ENCODE measurements around the gene TLE3.
"Not testable (repeated sequence)": the region's sequence is repeated elsewhere in the genome, so short reads cannot be mapped to it uniquely, and the experiment has no call there.

The TLE3 gene

GRCh38 chr15:70137967-70138366 lies 40.2 kb upstream of the TLE3 start:
- no peak overlapping the region for H3K4me3 ChIP-seq (ENCODE audit: low read length)
- H3K27ac ChIP-seq (ENCODE audit: low read length), result no peak overlapping the region
- no peak overlapping the region for H3K9ac ChIP-seq (ENCODE audit: low read length)
- peaks cover 15% of the 10 kb centered on the region for H3K27me3 ChIP-seq (ENCODE audit: control insufficient read depth, insufficient read depth, low read length)
- H3K9me3 ChIP-seq (ENCODE audit: control insufficient read depth, low read depth, low read length), result no peaks in the 10 kb centered on the region
- peaks cover 35% of the 10 kb centered on the region for H3K4me1 ChIP-seq (ENCODE audit: control insufficient read depth, low read depth, low read length)
- H3K36me3 ChIP-seq (ENCODE audit: control insufficient read depth, low read depth, low read length), result no peaks in the 10 kb centered on the region

- Histone ChIP-seq H3K27me3 (ENCODE audit: control insufficient read depth, insufficient read depth, low read length) (peaks cover 15% of the 10 kb centered on the region), H3K4me1 (ENCODE audit: control insufficient read depth, low read depth, low read length) (peaks cover 29% of the 10 kb centered on the region)
- not testable (repeated sequence) for H3K4me3 ChIP-seq (ENCODE audit: low read length); H3K9me3 ChIP-seq (ENCODE audit: control insufficient read depth, low read depth, low read length); H3K36me3 ChIP-seq (ENCODE audit: control insufficient read depth, low read depth, low read length); H3K9ac ChIP-seq (ENCODE audit: low read length); H3K27ac ChIP-seq (ENCODE audit: low read length)
These were observed 39.3 kb upstream of the TLE3 start for GRCh38 chr15:70137021-70137420.

- Histone ChIP-seq H3K4me1 (ENCODE audit: control insufficient read depth, low read depth, low read length) (peaks cover 2% of the 10 kb centered on the region), H3K36me3 (ENCODE audit: control insufficient read depth, low read depth, low read length) (no peaks in the 10 kb centered on the region), H3K9me3 (ENCODE audit: control insufficient read depth, low read depth, low read length) (no peaks in the 10 kb centered on the region), H3K27ac (ENCODE audit: low read length) (no peak overlapping the region), H3K27me3 (ENCODE audit: control insufficient read depth, insufficient read depth, low read length) (peaks cover 7% of the 10 kb centered on the region), H3K4me3 (ENCODE audit: low read length) (no peak overlapping the region), H3K9ac (ENCODE audit: low read length) (no peak overlapping the region)
These were observed 36.2 kb upstream of the TLE3 start for GRCh38 chr15:70133781-70134421.

GRCh38 chr15:70133296-70133695 lies 35.6 kb upstream of the TLE3 start:
- peaks cover 1% of the 10 kb centered on the region for H3K27me3 ChIP-seq (ENCODE audit: control insufficient read depth, insufficient read depth, low read length)
- no peak overlapping the region for H3K27ac ChIP-seq (ENCODE audit: low read length)
- H3K9me3 ChIP-seq (ENCODE audit: control insufficient read depth, low read depth, low read length), result no peaks in the 10 kb centered on the region
- H3K36me3 ChIP-seq (ENCODE audit: control insufficient read depth, low read depth, low read length), result no peaks in the 10 kb centered on the region
- H3K4me3 ChIP-seq (ENCODE audit: low read length), result no peak overlapping the region
- H3K9ac ChIP-seq (ENCODE audit: low read length), result no peak overlapping the region
- H3K4me1 ChIP-seq (ENCODE audit: control insufficient read depth, low read depth, low read length), result no peaks in the 10 kb centered on the region

- Histone ChIP-seq H3K27me3 (ENCODE audit: control insufficient read depth, insufficient read depth, low read length) (no peaks in the 10 kb centered on the region), H3K36me3 (ENCODE audit: control insufficient read depth, low read depth, low read length) (no peaks in the 10 kb centered on the region), H3K9me3 (ENCODE audit: control insufficient read depth, low read depth, low read length) (no peaks in the 10 kb centered on the region), H3K27ac (ENCODE audit: low read length) (no peak overlapping the region), H3K4me1 (ENCODE audit: control insufficient read depth, low read depth, low read length) (no peaks in the 10 kb centered on the region), H3K9ac (ENCODE audit: low read length) (no peak overlapping the region), H3K4me3 (ENCODE audit: low read length) (no peak overlapping the region)
These were observed 34.9 kb upstream of the TLE3 start for GRCh38 chr15:70132571-70132970.

- H3K27me3 ChIP-seq (ENCODE audit: control insufficient read depth, insufficient read depth, low read length), result no peaks in the 10 kb centered on the region
- no peaks in the 10 kb centered on the region for H3K36me3 ChIP-seq (ENCODE audit: control insufficient read depth, low read depth, low read length)
- H3K4me1 ChIP-seq (ENCODE audit: control insufficient read depth, low read depth, low read length), result no peaks in the 10 kb centered on the region
- H3K9ac ChIP-seq (ENCODE audit: low read length), result no peak overlapping the region
- H3K4me3 ChIP-seq (ENCODE audit: low read length), result no peak overlapping the region
- H3K27ac ChIP-seq (ENCODE audit: low read length), result no peak overlapping the region
- H3K9me3 ChIP-seq (ENCODE audit: control insufficient read depth, low read depth, low read length), result no peaks in the 10 kb centered on the region
These were observed 34.4 kb upstream of the TLE3 start for GRCh38 chr15:70132139-70132538.

GRCh38 chr15:70128414-70129140 lies 30.9 kb upstream of the TLE3 start:
- no peak overlapping the region for H3K4me3 ChIP-seq (ENCODE audit: low read length)
- no peak overlapping the region for H3K27ac ChIP-seq (ENCODE audit: low read length)
- H3K27me3 ChIP-seq (ENCODE audit: control insufficient read depth, insufficient read depth, low read length), result no peaks in the 10 kb centered on the region
- no peak overlapping the region for H3K9ac ChIP-seq (ENCODE audit: low read length)
- H3K36me3 ChIP-seq (ENCODE audit: control insufficient read depth, low read depth, low read length), result no peaks in the 10 kb centered on the region
- no peaks in the 10 kb centered on the region for H3K4me1 ChIP-seq (ENCODE audit: control insufficient read depth, low read depth, low read length)
- no peaks in the 10 kb centered on the region for H3K9me3 ChIP-seq (ENCODE audit: control insufficient read depth, low read depth, low read length)

- Histone ChIP-seq H3K9me3 (ENCODE audit: control insufficient read depth, low read depth, low read length) (no peaks in the 10 kb centered on the region), H3K27me3 (ENCODE audit: control insufficient read depth, insufficient read depth, low read length) (no peaks in the 10 kb centered on the region), H3K27ac (ENCODE audit: low read length) (no peak overlapping the region), H3K9ac (ENCODE audit: low read length) (no peak overlapping the region), H3K36me3 (ENCODE audit: control insufficient read depth, low read depth, low read length) (no peaks in the 10 kb centered on the region), H3K4me1 (ENCODE audit: control insufficient read depth, low read depth, low read length) (no peaks in the 10 kb centered on the region), H3K4me3 (ENCODE audit: low read length) (no peak overlapping the region)
These were observed 30.2 kb upstream of the TLE3 start for GRCh38 chr15:70127770-70128413.

- Histone ChIP-seq H3K36me3 (ENCODE audit: control insufficient read depth, low read depth, low read length) (no peaks in the 10 kb centered on the region), H3K27me3 (ENCODE audit: control insufficient read depth, insufficient read depth, low read length) (no peaks in the 10 kb centered on the region), H3K9me3 (ENCODE audit: control insufficient read depth, low read depth, low read length) (no peaks in the 10 kb centered on the region), H3K4me1 (ENCODE audit: control insufficient read depth, low read depth, low read length) (no peaks in the 10 kb centered on the region), H3K27ac (ENCODE audit: low read length) (no peak overlapping the region), H3K9ac (ENCODE audit: low read length) (no peak overlapping the region), H3K4me3 (ENCODE audit: low read length) (no peak overlapping the region)
These were observed 29.6 kb upstream of the TLE3 start for GRCh38 chr15:70127288-70127746.

- Histone ChIP-seq H3K9ac (ENCODE audit: low read length) (no peak overlapping the region), H3K9me3 (ENCODE audit: control insufficient read depth, low read depth, low read length) (no peaks in the 10 kb centered on the region), H3K4me1 (ENCODE audit: control insufficient read depth, low read depth, low read length) (no peaks in the 10 kb centered on the region), H3K36me3 (ENCODE audit: control insufficient read depth, low read depth, low read length) (no peaks in the 10 kb centered on the region), H3K27me3 (ENCODE audit: control insufficient read depth, insufficient read depth, low read length) (no peaks in the 10 kb centered on the region), H3K27ac (ENCODE audit: low read length) (no peak overlapping the region), H3K4me3 (ENCODE audit: low read length) (no peak overlapping the region)
These were observed 28.6 kb upstream of the TLE3 start for GRCh38 chr15:70126362-70126761.

- Histone ChIP-seq H3K4me3 (ENCODE audit: low read length) (no peak overlapping the region), H3K9ac (ENCODE audit: low read length) (no peak overlapping the region), H3K36me3 (ENCODE audit: control insufficient read depth, low read depth, low read length) (no peaks in the 10 kb centered on the region), H3K27ac (ENCODE audit: low read length) (no peak overlapping the region), H3K9me3 (ENCODE audit: control insufficient read depth, low read depth, low read length) (no peaks in the 10 kb centered on the region), H3K27me3 (ENCODE audit: control insufficient read depth, insufficient read depth, low read length) (no peaks in the 10 kb centered on the region), H3K4me1 (ENCODE audit: control insufficient read depth, low read depth, low read length) (no peaks in the 10 kb centered on the region)
These were observed 27.9 kb upstream of the TLE3 start for GRCh38 chr15:70125605-70126004.

All from iPS-18a (cell line).